Stimulated activated effector memory CD8-positive, alpha-beta T cell treated with anti-CD3 and anti-CD28 coated beads, Interleukin-12 subunit alpha, Interleukin-12 subunit beta, amount 100 ng/mL, for 72 hours (primary cell): ENCODE results near the gene SMARCD3.

ENCODE experiments used
- ATAC-seq: fragments of 150-1000 bp; cut with Tn5 transposase; 2 replicates; pipeline ENCODE4 v1.10.0; 2021
- DNase-seq, 2 donors: peaks; one replicate each; pipeline ENCODE4 v3.0.0; 2021 to 2022; ENCODE audit warnings: low spot score in 2 of 2
- H3K27ac Mint-ChIP-seq: one replicate; pipeline ENCODE4 v1.8.0; 2022; ENCODE audit warnings: mild to moderate bottlenecking, mixed read lengths
- H3K36me3 Mint-ChIP-seq: one replicate; pipeline ENCODE4 v1.8.0; 2022; ENCODE audit warnings: mild to moderate bottlenecking, mixed read lengths
- H3K4me1 Mint-ChIP-seq: one replicate; pipeline ENCODE4 v1.8.0; 2022; ENCODE audit warnings: mixed read lengths
- H3K4me3 Mint-ChIP-seq: one replicate; pipeline ENCODE4 v1.8.0; 2022; ENCODE audit warnings: mild to moderate bottlenecking, mixed read lengths
- H3K9me3 Mint-ChIP-seq: one replicate; pipeline ENCODE4 v1.8.0; 2022; ENCODE audit warnings: mixed read lengths

SMARCD3 gene

DNA sequence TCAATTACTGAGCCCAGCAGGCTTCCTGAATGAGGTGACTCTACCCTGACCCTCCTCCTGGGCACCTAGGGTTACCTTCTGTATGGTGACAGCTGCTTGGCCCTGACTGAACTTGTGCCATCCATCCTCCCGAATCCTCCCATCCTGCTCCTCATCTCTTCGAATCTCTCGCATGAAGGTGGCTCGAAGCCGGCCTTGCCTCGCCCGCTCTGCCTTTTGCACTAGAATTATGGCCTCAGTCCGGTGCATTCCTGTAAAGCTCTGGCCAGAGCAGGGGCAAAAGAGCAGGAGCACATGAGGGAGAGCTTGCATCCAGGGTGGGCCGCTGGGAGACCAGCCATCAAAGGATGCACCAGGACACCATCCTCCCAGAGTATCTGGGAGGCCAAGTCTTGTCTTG lies 45.7 kb downstream of the SMARCD3 start:
- ATAC-seq (no peak), DNase-seq (no peak)
- Mint-ChIP-seq H3K4me3 (no peak overlapping the region), H3K9me3 (no peaks in the 10 kb centered on the region), H3K4me1 (peaks cover 33% of the 10 kb centered on the region), H3K27ac (no peak overlapping the region), H3K36me3 (no peaks in the 10 kb centered on the region)

DNA sequence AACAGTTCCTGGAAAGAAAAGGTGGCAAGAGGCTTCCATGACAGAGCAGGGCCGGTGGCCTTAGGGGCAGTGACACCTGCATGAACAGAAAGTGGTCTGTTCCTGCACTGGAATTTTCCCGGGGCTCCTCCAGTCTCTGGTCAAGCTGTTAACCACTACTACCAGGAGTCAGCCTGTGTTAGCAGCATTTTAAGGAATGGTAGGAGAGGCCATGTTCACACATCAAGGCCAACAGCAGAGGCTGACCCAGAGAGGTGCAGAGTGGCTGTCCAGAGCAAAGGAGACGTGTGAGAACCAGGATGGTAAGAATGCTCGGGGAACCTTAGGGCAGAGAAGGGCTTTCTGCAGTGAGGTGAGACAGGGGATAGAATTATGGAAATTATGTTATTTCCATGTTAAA lies 46.7 kb downstream of the SMARCD3 start:
- no peak for ATAC-seq
- H3K27ac Mint-ChIP-seq = no peak overlapping the region
- H3K4me1 Mint-ChIP-seq = peaks cover 23% of the 10 kb centered on the region
- no peak for DNase-seq
- H3K4me3 Mint-ChIP-seq = no peak overlapping the region
- H3K9me3 Mint-ChIP-seq = no peaks in the 10 kb centered on the region
- H3K36me3 Mint-ChIP-seq = no peaks in the 10 kb centered on the region

- no peak overlapping the region for H3K4me3 Mint-ChIP-seq
- no peak overlapping the region for H3K27ac Mint-ChIP-seq
- DNase-seq (no peak), ATAC-seq (no peak)
- H3K4me1 Mint-ChIP-seq = peaks cover 18% of the 10 kb centered on the region
- H3K9me3 Mint-ChIP-seq = no peaks in the 10 kb centered on the region
- no peaks in the 10 kb centered on the region for H3K36me3 Mint-ChIP-seq
Measured at GRCh38 chr7:151201344-151201743, 47.1 kb downstream of the SMARCD3 start.

GRCh38 chr7:151198945-151199848 lies 49.3 kb downstream of the SMARCD3 start:
- Mint-ChIP-seq H3K4me1 (peaks cover 9% of the 10 kb centered on the region), H3K36me3 (no peaks in the 10 kb centered on the region), H3K27ac (no peak overlapping the region), H3K9me3 (no peaks in the 10 kb centered on the region), H3K4me3 (no peak overlapping the region)
- no peak for ATAC-seq
- DNase-seq = no peak

DNA sequence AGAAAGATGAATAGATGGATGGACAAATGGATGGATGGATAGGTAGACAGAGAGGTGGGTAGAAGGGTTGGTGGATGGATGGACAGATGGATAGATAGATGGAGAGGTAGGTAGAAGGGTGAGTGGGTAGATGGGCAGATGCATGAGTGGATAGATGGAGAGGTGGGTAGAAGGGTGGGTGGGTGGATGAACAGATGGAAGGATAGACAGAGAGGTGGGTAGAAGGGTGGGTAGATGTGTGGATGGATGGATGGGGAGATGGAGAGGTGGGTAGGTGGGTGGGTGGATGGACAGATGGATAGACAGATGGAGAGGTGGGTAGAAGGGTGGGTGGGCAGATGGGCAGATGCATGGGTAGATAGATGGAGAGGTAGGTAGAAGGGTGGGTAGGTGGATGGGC lies 50.6 kb downstream of the SMARCD3 start:
- DNase-seq (no peak), ATAC-seq (no peak)
- Mint-ChIP-seq H3K4me3 (no peak overlapping the region), H3K27ac (no peak overlapping the region), H3K36me3 (no peaks in the 10 kb centered on the region), H3K9me3 (no peaks in the 10 kb centered on the region), H3K4me1 (peaks cover 11% of the 10 kb centered on the region)

DNA sequence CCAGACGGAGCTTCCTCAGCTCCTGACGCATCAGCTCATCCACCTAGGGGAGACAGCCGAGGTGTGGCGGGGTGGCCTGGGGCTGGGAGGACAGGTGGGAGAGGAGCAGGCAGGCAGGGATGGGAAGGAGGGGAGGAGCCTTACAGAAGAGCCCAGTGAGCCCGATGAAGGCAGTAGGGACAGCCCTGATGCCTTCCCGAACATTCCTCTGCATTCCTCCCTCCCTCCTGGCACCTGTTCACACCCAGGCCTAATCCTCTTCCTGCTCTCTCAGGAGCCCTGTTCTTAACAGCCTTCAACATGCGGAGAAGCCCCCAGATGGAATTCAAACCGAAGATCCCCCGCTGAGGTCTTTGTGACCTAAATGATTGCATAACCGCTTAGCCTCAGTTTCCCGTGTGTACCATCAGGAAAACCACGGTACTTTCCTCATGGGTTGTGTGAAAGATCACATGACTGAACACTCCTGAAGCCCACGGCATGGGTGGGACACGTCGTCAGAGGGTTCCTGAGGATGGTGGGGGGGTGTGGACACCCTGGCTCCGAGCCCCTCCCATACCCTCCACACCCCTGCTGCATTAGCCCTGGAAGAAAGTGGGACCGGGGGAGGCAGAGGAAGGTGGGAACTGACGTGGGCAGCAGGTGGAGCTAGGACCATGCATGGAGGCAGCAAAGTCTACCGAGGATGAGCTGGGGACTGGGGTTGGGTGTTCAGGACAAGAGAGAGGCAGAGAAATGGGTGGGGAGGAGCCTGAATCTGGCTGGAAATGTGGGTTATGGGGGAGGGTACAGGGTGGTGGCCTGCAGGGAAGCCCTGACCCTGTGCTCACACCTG lies 52.7 kb downstream of the SMARCD3 start:
- DNase-seq = no peak
- Mint-ChIP-seq H3K4me1 (peaks cover 14% of the 10 kb centered on the region), H3K9me3 (no peaks in the 10 kb centered on the region), H3K4me3 (no peak overlapping the region), H3K36me3 (no peaks in the 10 kb centered on the region), H3K27ac (no peak overlapping the region)
- no peak for ATAC-seq

GRCh38 chr7:151194188-151194587 lies 54.3 kb downstream of the SMARCD3 start:
- H3K4me3 Mint-ChIP-seq = no peak overlapping the region
- H3K4me1 Mint-ChIP-seq = peaks cover 17% of the 10 kb centered on the region
- H3K27ac Mint-ChIP-seq = peak overlapping the region; percentile 51
- ATAC-seq (no peak), DNase-seq (no peak)
- no peaks in the 10 kb centered on the region for H3K9me3 Mint-ChIP-seq
- H3K36me3 Mint-ChIP-seq = no peaks in the 10 kb centered on the region

DNA sequence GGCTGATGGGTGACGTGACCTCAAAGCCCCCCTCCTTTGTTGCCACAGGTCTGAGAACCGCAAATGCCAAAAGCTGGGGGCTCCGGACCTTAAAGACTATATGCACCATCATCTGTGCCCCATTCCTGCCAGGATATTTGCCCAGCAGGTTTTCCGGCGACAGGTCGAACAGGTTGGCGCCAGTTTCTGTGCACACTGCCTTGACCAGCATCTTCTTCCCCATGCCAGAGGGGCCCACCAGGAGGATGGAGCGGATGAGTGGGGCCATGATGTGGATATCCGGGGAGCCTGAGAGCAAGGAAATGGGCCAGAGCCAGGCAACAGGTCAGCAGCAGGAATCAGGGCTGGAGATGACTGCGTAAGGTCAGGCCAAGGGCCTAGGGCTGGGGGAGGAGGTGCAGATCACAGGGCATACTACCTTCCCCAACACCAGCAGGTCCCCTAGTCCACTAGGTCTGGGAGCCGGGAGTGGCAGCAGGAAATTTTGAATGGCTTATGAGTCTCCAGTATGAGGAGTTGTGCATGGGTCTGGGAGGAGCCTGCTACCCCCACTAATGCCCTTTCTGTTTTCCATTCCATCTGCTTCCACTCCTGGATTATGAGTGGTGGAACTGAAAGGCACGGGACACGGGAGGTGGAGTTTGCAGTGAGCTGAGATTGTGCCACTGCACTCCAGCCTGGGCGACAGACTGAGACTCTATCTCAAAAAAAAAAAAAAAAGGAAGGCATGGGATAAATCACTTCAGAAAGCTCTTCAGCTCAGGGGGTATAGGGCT lies 55.1 kb downstream of the SMARCD3 start:
- Mint-ChIP-seq H3K27ac (no peak overlapping the region), H3K4me3 (no peak overlapping the region), H3K9me3 (no peaks in the 10 kb centered on the region), H3K4me1 (peaks cover 18% of the 10 kb centered on the region), H3K36me3 (no peaks in the 10 kb centered on the region)
- ATAC-seq = no peak
- DNase-seq = no peak

GRCh38 chr7:151192002-151192539 lies 56.4 kb downstream of the SMARCD3 start:
- no peak overlapping the region for H3K4me3 Mint-ChIP-seq
- no peaks in the 10 kb centered on the region for H3K36me3 Mint-ChIP-seq
- ATAC-seq = no peak
- no peak for DNase-seq
- peaks cover 23% of the 10 kb centered on the region for H3K4me1 Mint-ChIP-seq
- H3K27ac Mint-ChIP-seq = no peak overlapping the region
- no peaks in the 10 kb centered on the region for H3K9me3 Mint-ChIP-seq

DNA sequence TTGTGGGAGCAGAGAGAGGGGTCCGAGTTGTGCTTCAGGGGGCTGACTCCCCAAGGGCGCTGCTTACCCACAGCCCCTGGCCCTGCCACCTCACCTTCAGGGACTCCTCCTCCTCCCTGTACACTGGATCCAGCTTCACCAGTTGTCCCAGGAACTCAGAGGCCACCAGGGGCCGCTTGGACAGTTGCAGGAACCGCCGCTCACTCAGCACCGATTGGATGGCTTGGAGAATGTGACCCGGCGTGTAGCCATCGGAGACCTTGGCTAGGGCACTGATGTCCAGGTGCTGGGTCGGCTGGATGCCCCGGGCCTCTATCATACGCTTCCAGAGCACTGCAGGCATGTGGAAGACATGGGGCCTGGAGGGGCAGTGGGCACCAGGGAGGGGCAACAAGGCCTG lies 57.0 kb downstream of the SMARCD3 start:
- Mint-ChIP-seq H3K4me3 (no peak overlapping the region), H3K27ac (no peak overlapping the region), H3K9me3 (no peaks in the 10 kb centered on the region), H3K4me1 (peaks cover 23% of the 10 kb centered on the region), H3K36me3 (no peaks in the 10 kb centered on the region)
- DNase-seq (no peak), ATAC-seq (no peak)

GRCh38 chr7:151189038-151189437 lies 59.5 kb downstream of the SMARCD3 start:
- Mint-ChIP-seq H3K27ac (no peak overlapping the region), H3K36me3 (no peaks in the 10 kb centered on the region), H3K4me1 (peaks cover 12% of the 10 kb centered on the region), H3K9me3 (no peaks in the 10 kb centered on the region), H3K4me3 (no peak overlapping the region)
- ATAC-seq (no peak), DNase-seq (no peak)
